Esophagus squamous epithelium (tissue), 5 donors: ENCODE results near the gene ZMIZ1. TPM values are rescaled to one million over a fixed set of nuclear protein-coding genes. Genes with fewer than 3 reads are reported as not detected.
A peak's percentile ranks its signal among the peaks of the same experiment; 100 is the strongest.

Experiments used
- DNase-seq: peaks from one replicate; lab custom pipeline; 2025; lab: John Stamatoyannopoulos, UW
- H3K27ac ChIP-seq, 4 donors: fragments of 200-600 bp; sonication (generic); one replicate each; pipeline ENCODE4 v1.5.1; 2016 to 2019; ENCODE audit warnings: mild to moderate bottlenecking in 1 of 4
- H3K27me3 ChIP-seq, 4 donors: fragments of 200-600 bp; sonication (generic); 1 replicate in 3 of 4; 2 replicates in 1 of 4; pipeline versions ENCODE4 v1.5.1 to v1.6.0; 2017 to 2021; ENCODE audit warnings: antibody characterized with exemption in 1 of 4
- H3K36me3 ChIP-seq, 3 donors: fragments of 200-600 bp; sonication (generic); one replicate each; pipeline ENCODE4 v1.5.1; 2016 to 2019
- H3K4me1 ChIP-seq, 3 donors: fragments of 200-600 bp; sonication (generic); one replicate each; pipeline ENCODE4 v1.5.1; 2017 to 2019
- H3K4me3 ChIP-seq, 4 donors: fragments of 200-600 bp; sonication (generic); 1 replicate in 3 of 4; 2 replicates in 1 of 4; pipeline ENCODE4 v1.5.1; 2016 to 2019; ENCODE audit warnings: mild to moderate bottlenecking in 2 of 4, moderate library complexity in 1 of 4
- H3K9me3 ChIP-seq, 3 donors: fragments of 200-600 bp; sonication (generic); one replicate each; pipeline ENCODE4 v1.5.1; 2016 to 2019
- POLR2A ChIP-seq, 4 donors: fragments of 450-650 bp; IDR thresholded peaks; one replicate each; pipeline ENCODE4 v1.6.1; 2017; ENCODE audit warnings: antibody characterized with exemption in 4 of 4, mild to moderate bottlenecking in 4 of 4, moderate library complexity in 3 of 4
- WGBS, 2 donors: methylation state at CpG; one replicate each; pipeline ENCODE4 v1.1.5; 2018; 5-methylcytosine and 5-hydroxymethylcytosine counted together
- intact Hi-C: fragments of 100-400 bp; cut with DNase I; formaldehyde crosslinking; loops from one replicate; pipeline ENCODE4 v1.15.0; 2022
- total RNA-seq, 4 donors: library from RNA; depleted of rRNA; stranded (reverse); fragments of >200 nt; gene quantifications; one replicate each; pipeline ENCODE4 v1.1.0, GENCODE V29; 2016
- TF ChIP-seq, protein P1 (sequence below), 6 experiments: fragments of 450-650 bp in 4 of 6; fragments of 200-600 bp in 2 of 6; sonication (generic) in 2 of 6; IDR thresholded peaks; one replicate each; pipeline ENCODE4 v1.5.1; 2016 to 2019; ENCODE audit warnings: antibody characterized with exemption in 6 of 6, mild to moderate bottlenecking in 4 of 6, moderate library complexity in 4 of 6
- donor health status: DM: yes; HTN: yes; CAD: no.

ZMIZ1 gene
- total RNA-seq, 4 donors from 2014 or later, result 28.2 to 79.5 (median 40.4) TPM

DNA sequence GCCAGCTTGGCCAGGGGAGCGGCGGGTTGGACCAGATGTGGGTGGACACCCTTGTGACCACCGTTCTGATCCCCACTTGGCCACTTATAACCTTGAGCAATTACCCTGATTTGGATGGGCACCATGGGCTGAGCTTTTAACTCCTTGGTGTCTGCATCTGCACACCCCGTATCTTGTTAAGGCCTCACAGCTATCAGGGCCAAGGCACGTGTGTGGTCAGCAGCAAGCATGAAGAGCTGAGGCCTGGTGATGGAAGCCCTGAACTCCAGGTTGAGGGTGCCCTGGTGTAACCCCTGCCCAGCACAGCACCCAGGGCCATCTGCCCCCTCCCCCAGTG is 89.2 kb downstream of the ZMIZ1 start:
- no peak for DNase-seq
- no peaks in the 10 kb centered on the region for H3K27me3 ChIP-seq
- WGBS, 2 donors, result 59% methylated on average over 3 of the region's 5 CpGs; no CpG with 5 or more reads in 1 of the 2 donors
- no peak for TF ChIP-seq POLR2A (IDR thresholded peaks at IDR 0.05)
- TF ChIP-seq, protein P1, sequence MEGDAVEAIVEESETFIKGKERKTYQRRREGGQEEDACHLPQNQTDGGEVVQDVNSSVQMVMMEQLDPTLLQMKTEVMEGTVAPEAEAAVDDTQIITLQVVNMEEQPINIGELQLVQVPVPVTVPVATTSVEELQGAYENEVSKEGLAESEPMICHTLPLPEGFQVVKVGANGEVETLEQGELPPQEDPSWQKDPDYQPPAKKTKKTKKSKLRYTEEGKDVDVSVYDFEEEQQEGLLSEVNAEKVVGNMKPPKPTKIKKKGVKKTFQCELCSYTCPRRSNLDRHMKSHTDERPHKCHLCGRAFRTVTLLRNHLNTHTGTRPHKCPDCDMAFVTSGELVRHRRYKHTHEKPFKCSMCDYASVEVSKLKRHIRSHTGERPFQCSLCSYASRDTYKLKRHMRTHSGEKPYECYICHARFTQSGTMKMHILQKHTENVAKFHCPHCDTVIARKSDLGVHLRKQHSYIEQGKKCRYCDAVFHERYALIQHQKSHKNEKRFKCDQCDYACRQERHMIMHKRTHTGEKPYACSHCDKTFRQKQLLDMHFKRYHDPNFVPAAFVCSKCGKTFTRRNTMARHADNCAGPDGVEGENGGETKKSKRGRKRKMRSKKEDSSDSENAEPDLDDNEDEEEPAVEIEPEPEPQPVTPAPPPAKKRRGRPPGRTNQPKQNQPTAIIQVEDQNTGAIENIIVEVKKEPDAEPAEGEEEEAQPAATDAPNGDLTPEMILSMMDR (IDR thresholded peaks at IDR 0.05), result no peak
- H3K4me1 ChIP-seq, result peaks cover 40 to 100% (median 83%) of the 10 kb centered on the region in 3 donors
- no peak overlapping the region for H3K4me3 ChIP-seq
- H3K27ac ChIP-seq, result peak overlapping the region; percentile 59 to 96 (median 84)
- H3K9me3 ChIP-seq, result no peaks in the 10 kb centered on the region
- H3K36me3 ChIP-seq, result peaks cover 0 to 63% (median 3%) of the 10 kb centered on the region in 3 donors
- intact Hi-C loops, result no loop called here

DNA sequence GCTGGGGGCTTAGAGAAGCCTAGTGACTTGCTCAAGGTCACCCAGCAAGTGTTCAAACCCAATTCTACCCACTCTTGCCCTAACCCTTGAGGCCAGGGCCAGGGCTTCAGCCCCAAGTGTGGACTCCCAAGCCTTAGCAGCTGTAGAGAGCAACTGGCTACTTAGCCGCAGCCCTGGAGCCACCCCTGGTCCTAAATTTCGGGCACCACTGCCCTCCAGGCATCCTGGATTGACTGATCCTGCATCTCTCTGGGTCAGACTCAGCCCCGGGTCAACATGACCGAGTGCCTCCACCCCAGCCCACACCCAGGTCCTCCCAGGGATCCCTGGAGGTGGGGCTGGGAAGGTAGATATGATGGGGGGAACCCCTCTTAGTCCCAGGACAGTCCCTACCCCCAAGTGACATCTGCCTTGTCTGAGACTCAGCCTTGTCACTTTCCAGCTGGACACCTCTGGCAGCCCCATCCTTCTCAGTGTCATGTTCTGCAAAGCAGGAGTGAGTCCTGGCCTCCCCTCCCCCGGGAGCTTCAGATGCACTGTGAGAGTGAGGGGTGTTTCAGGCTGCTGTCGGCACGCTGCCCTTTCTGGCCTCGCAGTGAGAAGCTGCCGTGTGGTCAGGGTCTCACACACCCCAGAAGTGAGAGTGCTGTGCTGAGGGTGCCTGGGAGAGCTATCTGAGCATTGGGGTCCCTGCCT is 89.8 kb downstream of the ZMIZ1 start:
- Histone ChIP-seq H3K27ac (peak overlapping the region; percentile 59 to 96 (median 84)), H3K36me3 (peaks cover 0 to 63% (median 3%) of the 10 kb centered on the region in 3 donors), H3K9me3 (no peaks in the 10 kb centered on the region), H3K4me3 (no peak overlapping the region), H3K4me1 (peaks cover 41 to 100% (median 83%) of the 10 kb centered on the region in 3 donors), H3K27me3 (no peaks in the 10 kb centered on the region)
- intact Hi-C loops, result no loop called here
- DNase-seq, result no peak
- TF ChIP-seq, protein P1 (IDR thresholded peaks at IDR 0.05), result no peak
- no peak for TF ChIP-seq POLR2A (IDR thresholded peaks at IDR 0.05)
- WGBS, 2 donors, result 60% methylated on average over 2 of the region's 9 CpGs; no CpG with 5 or more reads in 1 of the 2 donors

DNA sequence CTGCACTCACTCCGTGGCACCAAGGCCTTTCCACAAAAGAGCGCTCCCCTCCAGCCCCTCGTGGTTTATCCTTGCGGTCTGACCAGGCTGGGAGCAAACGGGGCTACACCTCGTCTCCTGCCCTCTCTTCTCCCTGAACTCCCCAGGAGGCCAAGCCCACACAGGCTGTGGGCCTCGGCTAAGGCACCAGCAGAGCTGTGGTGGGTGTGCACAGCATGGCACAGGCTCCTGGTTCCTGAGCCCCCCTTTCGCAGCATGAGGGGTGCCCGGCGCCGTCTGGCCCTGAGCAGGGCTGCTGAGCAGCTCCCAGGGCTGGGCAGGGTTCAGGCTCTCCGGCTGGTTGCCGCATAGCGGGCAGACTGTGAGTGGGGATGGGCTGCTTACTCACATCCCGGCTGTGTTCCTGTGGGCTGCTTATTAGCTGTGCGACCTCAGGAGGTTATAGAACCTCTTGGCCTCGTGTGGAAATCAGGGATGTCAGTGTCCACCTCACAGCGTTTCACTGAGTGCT is 90.4 kb downstream of the ZMIZ1 start:
- WGBS, 2 donors, result 67% methylated on average over 1 to 9 of the region's 18 CpGs
- TF ChIP-seq, protein P1 (IDR thresholded peaks at IDR 0.05), result no peak
- no peak for TF ChIP-seq POLR2A (IDR thresholded peaks at IDR 0.05)
- DNase-seq, result no peak
- peaks cover 0 to 63% (median 3%) of the 10 kb centered on the region in 3 donors for H3K36me3 ChIP-seq
- H3K4me3 ChIP-seq, result no peak overlapping the region
- H3K27me3 ChIP-seq, result no peaks in the 10 kb centered on the region
- no peaks in the 10 kb centered on the region for H3K9me3 ChIP-seq
- H3K4me1 ChIP-seq, result peaks cover 41 to 100% (median 80%) of the 10 kb centered on the region in 3 donors
- H3K27ac ChIP-seq, result peak overlapping the region; percentile 59 to 96 (median 84)
- intact Hi-C loops, result no loop called here

DNA sequence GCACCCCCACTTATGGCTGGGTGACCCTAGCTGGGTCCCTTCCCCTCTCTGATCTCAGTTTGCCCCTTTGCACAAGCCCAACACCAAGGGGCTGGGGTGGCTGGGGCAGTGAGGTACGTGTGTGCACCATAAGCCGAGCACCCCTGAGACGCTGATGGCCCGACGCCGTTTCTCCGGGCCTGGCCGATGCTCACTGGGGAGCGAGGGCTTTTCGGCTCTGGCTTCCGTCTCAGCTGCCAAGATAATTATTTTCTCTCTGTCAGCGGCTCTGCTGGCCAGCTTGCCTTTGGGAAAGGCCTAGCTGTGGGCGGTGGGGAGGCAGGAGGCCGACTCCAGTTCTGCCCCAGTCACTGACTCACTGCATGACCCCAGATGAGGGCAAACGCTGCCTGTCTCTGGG is 91.0 kb downstream of the ZMIZ1 start:
- intact Hi-C loops, result no loop called here
- H3K27ac ChIP-seq, result peak overlapping the region; percentile 59 to 96 (median 84)
- TF ChIP-seq POLR2A (IDR thresholded peaks at IDR 0.05), result no peak
- TF ChIP-seq, protein P1 (IDR thresholded peaks at IDR 0.05), result no peak
- peaks cover 0 to 63% (median 8%) of the 10 kb centered on the region in 3 donors for H3K36me3 ChIP-seq
- H3K9me3 ChIP-seq, result no peaks in the 10 kb centered on the region
- no CpG with 5 or more reads among the region's 15 CpGs for WGBS, 2 donors
- no peak for DNase-seq
- H3K4me3 ChIP-seq, result no peak overlapping the region
- no peaks in the 10 kb centered on the region for H3K27me3 ChIP-seq
- peaks cover 41 to 99% (median 81%) of the 10 kb centered on the region in 3 donors for H3K4me1 ChIP-seq

DNA sequence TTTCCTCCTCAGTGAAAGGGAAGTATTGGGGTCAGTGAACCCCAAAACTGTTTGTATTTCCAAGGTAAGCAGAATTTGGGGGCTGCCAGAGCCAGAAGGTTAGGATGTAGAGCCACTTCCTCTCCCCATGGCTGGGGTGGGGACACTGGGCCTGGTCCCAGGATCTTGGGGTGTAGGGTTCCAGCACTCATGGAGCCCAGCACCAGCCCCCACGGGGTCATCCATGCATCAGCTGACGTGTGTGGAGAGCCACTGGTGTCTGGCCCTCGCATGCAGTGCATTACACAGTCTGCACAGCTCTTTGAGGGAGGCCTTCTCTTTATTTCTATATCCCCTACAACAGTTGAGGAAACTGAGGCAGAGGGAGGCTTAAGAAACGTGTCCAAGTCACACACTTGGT is 91.4 kb downstream of the ZMIZ1 start:
- no peak for DNase-seq
- intact Hi-C loops, result no loop called here
- H3K4me3 ChIP-seq, result no peak overlapping the region
- H3K9me3 ChIP-seq, result no peaks in the 10 kb centered on the region
- TF ChIP-seq, protein P1 (IDR thresholded peaks at IDR 0.05), result no peak
- TF ChIP-seq POLR2A (IDR thresholded peaks at IDR 0.05), result no peak
- H3K36me3 ChIP-seq, result peaks cover 0 to 60% (median 8%) of the 10 kb centered on the region in 3 donors
- H3K27ac ChIP-seq, result peak overlapping the region; percentile 20 to 96 (median 84)
- peaks cover 41 to 99% (median 78%) of the 10 kb centered on the region in 3 donors for H3K4me1 ChIP-seq
- H3K27me3 ChIP-seq, result no peaks in the 10 kb centered on the region
- WGBS, 2 donors, result 89% methylated on average over 1 of the region's 4 CpGs; no CpG with 5 or more reads in 1 of the 2 donors
